GM19452 (cell line): ENCODE results near the gene ZBTB47.

Experiments used
- ATAC-seq: cut with Tn5 transposase; IDR thresholded peaks from one replicate; pipeline ENCODE4 v1.9.1; 2021; ENCODE audit not compliant: unreplicated experiment

ZBTB47 gene

DNA sequence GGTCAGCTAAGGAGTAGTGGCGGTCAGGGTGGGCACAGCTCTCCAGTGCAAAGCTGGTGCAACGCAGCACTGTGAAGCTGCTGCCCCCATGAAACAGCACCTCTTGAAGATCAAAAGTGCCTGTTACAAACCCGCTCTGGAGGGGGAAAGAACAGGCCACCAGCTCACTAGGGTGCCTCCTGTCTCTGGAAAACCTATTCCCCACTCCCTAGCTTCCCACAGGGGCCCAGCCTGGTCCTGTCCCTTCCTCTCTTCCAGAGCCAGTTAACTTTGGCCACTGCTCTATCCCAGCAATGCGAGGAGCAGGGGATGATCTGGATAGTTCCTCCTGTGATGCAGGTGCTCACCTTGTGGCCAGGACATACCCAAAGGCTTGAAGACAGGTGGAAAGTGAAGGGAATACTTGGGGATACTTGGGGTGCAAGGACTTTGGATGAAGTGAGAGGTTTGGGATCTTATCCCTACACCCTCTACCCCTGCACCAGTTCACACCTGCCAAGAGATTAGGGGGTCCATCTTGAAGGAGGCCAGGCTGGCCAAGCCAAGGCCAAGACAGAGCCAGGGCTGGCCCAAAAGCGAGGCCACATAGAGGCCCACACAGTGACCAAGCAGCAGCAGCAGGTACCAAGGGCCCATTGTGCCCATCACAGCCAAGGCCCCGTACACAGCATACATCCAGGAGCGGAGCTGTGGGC, 44.9 kb downstream of the ZBTB47 start:
- no peak for ATAC-seq

DNA sequence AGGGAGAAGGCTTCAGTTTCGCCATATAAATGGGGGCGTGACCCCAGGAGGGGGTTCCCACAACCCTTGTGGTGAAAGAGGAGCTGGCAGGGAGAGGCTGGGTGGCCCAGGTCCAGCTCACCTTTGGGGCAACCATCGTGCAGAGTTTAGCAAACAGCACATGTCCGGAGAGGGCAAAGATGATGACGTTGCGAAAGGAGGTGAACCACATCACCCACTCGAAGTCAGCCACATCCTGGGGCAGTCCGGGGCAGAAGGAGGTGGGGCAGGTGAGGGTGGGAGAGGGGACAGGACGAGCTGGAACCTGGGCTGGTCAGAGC, 45.4 kb downstream of the ZBTB47 start:
- no peak for ATAC-seq

DNA sequence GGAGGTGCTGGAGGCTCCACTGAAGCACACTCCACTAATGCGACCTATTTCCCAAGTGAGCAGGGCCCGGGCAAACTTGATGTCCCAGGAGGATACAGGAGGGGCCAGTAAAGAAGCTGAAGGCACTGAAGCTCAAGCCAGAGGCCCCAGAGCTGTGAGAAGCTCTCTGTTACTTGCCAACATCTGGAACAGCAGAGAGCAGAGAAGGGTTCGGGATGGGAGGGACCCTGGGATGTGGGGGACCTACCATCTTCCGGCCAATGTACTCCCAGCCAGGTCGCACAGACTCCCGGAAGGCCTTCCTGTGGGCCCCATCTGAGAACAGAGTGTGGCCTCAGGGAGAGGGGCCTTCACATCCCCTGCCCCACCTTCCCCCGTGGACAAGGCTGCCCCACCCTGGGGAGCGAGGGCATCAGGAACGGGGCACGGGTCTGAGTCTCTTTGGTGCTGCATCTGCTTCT, 46.0 kb downstream of the ZBTB47 start:
- ATAC-seq: no peak

DNA sequence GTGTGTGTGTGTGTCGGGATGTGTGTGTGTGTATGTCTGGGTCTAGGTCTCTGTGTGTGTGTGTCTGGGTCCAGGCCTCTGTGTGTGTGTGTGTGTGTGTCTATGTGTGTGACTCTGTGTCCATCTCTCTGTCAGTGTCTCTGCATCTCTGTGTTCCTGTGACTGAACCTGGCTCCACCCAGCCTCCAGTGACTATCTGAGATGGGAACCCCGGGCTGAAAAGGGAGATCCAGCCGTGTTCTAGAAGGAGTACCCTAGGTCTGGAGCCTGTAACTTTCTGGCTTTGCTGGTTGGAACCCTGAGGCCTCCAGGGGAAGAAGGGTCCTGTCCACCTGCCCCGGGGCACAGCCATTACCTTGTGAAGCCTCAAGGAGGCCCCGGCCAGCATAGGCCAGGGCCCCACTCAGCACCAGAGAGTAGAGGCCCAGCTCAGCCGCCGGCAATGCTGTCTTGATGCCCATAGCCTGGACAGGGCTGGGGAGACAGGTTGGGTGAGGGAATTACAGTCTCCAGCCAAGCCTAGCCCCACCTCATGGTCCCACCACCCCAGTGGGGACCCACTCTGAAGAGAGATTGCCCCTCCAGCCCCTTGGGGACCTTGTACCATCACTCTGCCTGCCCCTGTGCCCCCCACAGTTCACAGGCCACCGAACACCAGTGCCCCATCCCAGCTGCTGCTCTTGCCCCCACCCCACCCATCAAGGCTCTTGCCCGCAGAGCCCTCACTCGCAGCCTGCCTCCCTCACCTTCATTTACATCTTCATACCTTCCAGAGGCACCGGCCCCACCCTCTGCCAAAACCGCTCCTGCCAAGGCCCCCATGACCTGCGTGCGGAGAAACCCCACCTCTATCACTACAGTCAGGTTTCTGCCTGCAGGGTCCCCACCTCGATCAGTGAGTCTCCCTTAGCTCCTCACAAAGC, 47.1 kb downstream of the ZBTB47 start:
- no peak for ATAC-seq

DNA sequence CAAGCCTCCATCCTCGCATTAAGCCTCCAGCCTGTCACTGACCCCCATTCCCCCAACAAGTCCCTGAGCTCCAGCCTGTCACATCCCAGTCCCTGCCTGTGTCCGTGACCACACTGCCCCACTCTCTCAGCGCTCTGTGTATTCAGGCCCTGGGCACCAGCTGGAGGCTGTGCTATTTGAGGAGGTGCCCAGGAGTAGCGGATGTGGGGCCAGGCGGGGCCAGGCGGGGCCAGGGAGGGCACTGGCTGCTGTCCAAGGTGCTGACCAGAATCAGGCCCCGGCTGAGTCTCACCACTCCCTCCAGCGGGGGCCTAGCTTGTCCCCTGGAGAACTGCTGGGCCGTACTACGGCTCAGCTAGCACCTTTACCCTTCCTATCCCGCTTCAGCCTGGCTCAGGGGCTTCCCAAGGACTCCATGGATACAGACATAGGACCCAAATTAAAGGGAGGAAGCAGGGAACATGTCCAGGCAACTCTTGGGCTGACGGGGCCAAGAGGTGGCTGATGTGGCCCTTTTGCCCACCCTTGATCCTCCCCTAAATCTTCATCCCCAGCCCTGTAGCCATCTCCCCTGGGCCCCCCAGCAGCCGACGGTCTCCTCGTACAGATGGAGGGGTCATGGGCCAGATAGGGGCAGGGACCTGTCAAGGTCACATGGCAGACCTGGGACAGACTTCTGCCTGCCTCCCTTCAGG, 48.0 kb downstream of the ZBTB47 start:
- ATAC-seq: no peak

DNA sequence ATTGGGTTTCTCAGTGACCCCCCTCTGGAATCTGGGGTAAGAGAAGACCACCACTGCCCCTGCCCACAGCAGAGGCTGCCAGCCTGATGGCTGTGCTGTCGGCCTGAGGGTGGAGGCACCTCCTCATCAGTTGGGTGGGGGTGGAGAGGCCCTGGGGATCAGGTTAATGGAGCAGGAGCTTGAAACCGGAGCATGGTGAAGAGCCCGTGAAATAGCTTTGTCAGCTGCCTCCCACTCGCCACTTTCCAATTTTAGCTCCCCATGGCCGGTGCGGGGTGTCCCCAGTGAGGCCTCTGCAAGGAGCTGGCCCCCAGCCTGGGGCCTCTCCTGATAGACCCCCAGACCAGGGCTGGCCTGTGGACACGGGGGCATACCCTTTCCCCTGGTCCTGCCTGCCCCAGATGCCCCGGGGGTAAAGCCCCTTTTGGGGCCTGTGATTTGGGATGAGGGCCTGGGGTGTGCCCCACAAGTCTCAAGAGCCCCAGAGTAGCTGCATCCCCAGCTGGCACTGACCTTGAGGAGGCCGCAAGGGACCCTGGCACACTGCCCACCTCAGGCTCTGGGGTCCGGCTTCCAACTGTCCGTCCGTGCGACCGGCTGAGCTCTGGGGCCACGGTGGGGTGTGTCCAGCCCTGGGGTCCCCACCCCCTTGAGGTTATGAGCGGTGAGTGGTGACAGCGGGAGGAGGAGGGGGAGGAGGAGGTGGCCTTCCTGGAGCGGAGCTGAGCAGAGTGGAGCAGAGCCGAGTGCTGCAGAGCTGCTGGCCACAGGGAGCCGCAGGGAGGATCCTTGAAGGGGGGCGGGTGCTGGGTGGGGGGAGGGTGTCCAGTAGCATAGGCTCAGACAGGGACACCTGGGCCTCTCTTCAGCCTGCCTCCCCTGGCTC, 48.8 kb downstream of the ZBTB47 start, which contains the start of gene HHATL:
Gene HHATL (minus strand): TSS at position 733 of the 886 bp plus-strand sequence. CDS start 1,972 bp downstream, outside the sequence.
- no peak for ATAC-seq

DNA sequence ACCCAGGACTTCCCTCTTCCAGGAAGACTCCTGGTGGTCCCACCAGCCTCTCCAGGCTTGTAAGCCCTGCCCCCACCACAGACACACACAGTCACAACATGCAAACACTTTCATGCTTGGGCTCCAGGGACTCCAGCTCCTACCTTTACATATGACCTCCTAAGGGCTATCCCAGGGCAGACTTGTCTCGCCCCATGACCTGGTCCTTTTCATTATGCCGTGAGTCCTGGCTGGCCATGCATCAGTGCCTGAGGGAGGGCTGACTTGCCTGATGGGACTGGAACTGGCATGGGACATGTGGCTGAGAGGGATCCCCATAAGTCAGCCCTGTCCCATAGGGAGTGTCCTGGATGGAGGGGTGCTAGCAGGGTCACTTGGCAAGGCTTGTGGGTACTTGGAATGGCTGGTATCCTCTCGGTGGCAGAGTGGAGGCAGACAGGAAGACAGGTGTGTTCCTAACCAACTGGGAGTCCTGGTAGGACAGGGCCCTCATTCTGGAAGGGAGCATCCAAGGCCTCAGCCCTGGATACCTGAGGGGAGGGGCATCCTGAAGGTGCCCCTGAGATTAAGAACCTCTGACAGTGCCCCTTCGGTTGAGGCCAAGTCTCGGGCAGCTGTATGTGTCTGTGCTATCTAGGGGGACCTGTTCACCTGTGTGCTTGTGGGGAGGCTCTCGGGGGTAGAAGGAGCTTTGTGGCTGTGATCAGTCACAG, 49.6 kb downstream of the ZBTB47 start:
- no peak for ATAC-seq

DNA sequence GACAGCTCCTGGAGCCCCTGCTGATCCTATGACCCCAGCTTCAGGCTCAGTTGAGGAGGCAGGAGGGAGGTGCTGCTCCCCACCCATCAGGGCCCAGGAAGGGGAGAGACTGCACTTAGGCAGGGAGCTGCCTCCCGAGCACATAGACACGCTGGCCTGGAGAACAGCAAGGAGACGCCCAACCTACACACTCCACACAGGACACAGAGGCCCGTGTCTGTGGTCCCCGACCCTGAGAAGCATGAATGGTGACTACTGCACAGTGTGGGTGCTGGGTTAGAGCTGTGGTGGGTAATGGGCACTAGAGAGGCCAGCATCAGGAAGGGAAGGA, 50.2 kb downstream of the ZBTB47 start:
- no peak for ATAC-seq

DNA sequence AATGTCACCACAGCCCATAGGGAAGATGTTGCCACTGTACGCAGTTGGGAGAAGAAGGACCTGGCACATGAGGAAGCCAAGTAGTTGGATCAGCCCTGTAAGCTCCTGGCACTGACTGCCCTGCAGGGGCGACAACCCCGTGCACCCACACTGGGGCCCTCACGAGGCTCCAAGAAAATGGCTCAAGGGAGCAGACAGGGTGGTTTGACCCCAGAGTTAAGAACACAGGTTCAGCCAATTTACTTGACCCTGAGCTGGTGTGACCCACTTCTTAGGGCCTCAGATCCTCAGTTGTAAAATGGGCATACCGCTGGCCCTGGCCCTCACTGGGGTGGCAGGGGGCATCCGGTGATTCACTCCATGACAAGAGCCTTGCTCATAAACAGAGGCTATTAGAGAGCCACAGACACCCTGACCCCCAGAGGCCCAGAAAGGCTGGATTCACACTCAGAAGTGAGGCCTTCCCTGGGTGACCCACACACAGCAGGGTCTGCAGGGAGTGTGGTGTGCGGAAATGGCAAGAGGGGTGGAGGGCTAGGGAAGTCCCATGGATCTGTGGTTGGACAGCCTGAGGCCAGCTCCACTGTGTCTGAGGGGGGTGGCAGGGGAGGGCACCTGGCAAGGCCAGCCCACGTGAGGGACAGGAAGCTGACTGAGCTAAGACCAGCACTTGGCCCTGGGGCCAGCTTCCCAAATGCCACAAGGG, 50.8 kb downstream of the ZBTB47 start:
- ATAC-seq: no peak

DNA sequence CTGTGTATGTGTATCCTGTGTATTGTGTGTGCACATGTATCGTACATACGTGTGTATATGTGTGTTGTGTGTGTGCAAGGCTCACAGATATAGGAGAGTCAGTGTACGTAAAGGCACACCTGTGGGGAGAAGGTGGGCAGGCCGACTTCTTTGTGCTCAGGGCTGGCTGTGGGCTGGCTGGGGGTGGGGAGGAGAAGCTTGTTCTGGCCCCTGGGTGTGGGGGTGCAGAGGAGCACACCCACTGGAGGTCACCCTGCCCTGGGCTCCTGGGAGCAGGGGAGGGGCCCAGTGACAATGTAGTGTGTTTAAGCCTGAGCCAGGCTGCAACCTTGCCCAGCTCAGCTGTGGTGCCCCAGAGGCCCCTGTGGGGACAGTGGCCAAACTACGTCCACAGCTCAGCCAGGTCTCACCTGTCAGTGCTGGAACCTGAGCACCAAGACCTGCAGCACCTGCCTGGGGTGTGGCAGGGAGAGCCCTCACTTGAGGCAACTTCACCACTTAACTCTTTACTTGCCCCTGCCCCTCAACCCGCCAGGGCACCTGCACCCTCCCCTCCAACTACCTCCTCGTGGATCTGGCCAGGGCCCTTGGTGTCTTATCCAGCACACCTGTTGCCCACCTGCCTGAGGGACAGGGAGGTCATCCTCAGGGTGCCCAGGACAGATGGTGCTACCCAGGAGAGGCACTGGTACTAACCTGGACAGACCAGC, 51.7 kb downstream of the ZBTB47 start:
- no peak for ATAC-seq

DNA sequence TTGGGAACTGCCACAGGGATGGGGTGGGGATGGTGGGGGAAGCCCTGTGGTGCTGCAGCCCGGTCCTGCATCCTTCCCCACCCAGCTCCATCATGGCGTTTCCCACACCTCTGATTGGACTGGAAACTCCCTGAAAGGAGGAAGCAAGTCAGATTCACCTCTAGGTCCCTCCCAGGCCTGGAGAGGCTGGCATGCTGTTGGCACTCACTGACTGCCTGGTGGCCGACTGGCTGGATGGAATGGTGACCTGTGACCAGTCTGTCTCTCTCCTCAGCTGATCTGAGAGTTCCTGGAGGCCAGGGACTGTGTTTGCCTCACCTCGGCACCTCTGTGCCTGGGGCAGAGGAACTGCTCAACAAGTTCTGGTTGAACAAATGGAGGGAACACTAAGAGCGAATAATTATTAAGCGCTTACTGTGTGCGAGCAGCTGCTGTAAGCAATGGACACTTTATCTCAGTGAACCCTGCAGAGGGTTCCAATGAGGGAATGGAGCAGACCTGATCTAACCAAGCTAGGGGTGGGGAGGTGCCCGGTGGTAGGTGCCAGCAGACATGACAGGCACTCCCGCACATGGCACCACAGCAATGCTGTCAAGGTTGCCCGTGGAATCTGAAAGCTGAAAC, 52.6 kb downstream of the ZBTB47 start:
- ATAC-seq: no peak

DNA sequence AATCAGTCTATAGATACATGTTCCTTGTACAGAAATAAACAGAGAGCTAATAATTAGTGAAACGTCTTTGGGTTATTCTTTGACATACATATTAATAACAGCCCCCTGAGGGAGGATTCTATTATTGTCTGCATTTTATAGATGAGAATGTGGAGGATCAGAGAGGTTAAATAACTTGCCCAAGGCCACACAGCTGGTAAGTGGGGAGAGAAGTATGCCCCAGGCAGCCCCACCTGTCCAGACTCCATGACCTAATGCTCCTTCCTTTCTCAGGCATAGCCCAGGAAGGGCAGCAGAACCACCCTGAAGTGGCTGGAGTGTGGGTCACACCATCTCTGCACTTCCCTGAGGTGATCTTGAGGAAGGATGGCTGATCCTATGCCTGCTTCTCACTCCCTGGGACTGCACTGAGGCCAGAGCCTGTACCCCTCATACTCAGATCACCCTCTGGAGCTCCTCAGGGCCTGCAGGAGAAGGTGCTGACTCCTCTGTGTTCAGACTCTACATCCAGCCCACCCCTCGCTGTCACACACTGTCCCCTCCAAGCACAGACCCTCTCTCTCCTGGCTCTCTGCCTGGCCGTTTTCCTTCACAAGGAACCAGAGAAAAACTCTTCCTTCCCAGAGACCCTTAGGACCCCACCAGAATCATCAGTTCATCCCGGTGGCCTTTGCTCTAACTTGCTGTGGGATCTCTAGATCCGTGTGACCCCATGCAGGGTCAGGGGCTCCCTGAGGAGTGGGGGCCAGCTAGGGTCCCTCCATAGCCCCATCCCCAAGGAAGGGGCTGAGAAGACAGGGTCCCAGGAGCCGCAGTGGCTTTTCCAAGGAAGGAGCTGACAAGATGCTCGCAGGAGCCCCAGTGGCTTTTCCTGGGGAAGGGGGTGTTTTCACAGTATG, 53.5 kb downstream of the ZBTB47 start:
- no peak for ATAC-seq

DNA sequence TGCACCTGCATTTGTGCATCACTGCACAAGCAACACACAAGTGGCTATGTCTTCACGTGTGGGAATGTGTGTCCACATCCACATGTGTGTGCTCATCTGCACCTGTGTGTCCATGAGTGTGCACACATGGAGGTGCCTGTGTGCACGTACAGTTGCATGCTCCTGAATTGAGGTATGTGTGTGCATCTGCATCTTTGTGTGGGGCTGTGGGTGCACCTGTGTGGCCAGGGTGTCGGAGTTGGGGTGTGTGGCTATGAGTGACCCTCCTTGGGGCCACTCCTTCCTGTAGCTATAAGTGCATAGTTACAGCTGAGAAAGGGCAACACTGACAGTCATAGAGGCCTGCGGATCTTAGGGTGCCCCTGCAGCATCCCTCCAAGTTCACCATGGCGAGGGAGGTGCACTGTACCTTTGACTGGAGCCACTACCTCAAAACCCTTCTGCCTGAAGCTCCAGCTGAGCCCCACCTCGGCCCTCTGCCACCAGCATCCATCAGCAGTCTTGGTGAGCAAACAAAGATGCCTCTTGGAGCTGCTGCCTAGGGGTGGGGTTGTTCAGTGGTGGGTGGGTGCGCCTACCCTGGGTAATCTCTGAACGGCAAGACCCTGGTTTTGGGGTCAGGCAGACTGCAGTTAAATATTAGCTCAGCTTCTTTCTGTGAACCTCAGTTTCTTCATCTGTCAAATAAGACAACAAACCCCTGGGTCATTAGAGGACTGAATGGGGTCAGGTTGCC, 54.3 kb downstream of the ZBTB47 start:
- no peak for ATAC-seq

DNA sequence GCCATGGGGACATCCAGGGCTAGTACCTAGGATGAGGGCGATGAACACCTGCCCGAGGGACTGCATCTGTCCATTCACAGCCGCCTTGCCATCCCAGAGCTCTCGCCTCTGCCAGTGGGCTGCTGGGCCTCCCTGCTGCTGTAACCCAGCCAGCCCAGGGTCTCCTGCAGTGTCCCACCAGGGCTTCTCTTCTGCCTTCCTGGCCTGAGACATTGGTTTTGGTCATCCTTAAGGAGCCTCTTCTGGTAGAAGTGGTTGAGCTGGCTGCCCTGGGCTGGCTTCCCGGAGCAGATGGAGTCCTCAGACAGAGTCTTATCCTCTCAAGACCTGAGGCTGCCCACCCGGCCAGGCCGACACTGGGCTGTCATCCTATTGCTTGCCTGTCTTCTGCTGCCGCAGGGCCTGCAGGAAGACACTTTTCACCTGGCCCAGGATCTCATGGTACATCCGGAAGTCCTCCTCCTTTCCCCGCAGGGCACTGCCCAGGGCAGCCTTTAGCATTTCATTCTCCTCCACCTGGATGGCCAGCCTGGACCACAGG, 55.2 kb downstream of the ZBTB47 start:
- ATAC-seq: no peak

DNA sequence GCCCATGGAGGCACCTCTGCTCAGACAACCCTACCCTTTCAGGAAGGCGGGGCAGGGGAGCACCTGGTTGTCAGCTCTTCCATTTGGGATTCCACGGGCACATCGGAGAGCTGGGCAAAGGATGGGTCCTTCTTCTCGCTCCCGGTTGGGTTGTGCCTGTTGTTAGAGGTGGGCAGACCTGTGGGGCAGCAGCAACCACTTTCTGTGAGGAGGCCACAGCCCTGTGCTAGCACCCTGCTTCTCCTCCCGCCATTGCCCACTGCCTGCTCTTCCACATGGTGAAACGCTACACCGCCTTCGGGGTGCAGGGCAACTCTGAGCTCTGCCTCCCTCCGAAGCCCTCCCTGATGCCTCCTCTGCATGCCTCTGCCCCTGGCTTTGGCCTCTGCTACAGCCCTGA, 56.1 kb downstream of the ZBTB47 start:
- ATAC-seq: no peak

DNA sequence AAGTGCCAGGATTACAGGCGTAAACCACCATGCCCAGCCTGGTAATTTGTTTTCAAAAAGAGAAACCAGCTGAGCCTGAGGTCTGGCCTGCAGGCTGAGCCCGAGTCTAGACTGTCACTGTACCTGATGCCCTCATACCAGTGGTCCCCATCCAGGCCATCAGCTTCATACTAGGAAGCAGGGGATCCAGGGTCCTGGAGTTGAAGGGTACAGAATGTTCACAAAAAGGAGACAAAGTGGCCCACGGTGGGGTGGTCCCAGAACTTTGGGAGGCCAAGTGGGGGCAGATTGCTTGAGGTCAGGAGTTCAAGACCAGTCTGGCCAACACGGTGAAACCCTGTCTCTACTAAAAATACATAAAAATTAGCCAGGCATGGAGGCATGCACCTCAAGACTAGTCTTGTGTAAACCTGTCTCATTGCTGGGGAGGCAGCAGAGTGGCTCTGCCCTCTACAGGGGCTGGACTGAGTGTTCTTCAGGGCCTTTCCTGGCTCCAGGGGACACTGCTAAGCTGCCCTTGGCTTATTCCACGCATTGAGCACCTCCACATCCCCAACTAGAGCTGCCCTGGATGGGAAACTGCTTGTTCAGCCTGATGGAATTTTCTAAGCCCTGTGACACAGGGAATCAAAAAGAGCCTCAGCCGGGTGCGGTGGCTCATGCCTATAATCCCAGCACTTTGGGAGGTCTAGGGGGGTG, 57.0 kb downstream of the ZBTB47 start:
- no peak for ATAC-seq
